Spleen (tissue), 7 donors: ENCODE measurements around the gene HDAC3.

Source experiments
- CTCF ChIP-seq, 11 experiments: fragments of 200-600 bp in 7 of 11; fragments of 450-650 bp in 4 of 11; sonication (generic) in 4 of 11; IDR thresholded peaks in 8 of 11; conservative IDR thresholded peaks in 3 of 11; 1 replicate in 7 of 11; 2 replicates in 4 of 11; pipeline versions ENCODE4 v1.4.0 to v1.8.0; 2016 to 2021; ENCODE audit warnings: antibody characterized with exemption in 11 of 11, inconsistent platforms in 4 of 11, mild to moderate bottlenecking in 1 of 11
- POLR2A ChIP-seq, 3 donors: fragments of 450-650 bp; IDR thresholded peaks; one replicate each; pipeline ENCODE4 v1.5.1; 2017; ENCODE audit warnings: antibody characterized with exemption in 3 of 3, mild to moderate bottlenecking in 1 of 3
- donor health status: DM: no; HTN: no; CAD: no; lungs with moderate emphysema.
- donor health status: DM: no; HTN: no; CAD: no.
- donor health status: DM: no; HTN: no; CAD: no.

- TF ChIP-seq CTCF (IDR thresholded peaks at IDR 0.05 in 8 of 11, conservative IDR thresholded peaks at IDR 0.05 in 3 of 11) (no peak), POLR2A (IDR thresholded peaks at IDR 0.05) (no peak)
Measured at GRCh38 chr5:141663506-141663905, 26.9 kb upstream of the HDAC3 start.
